Skin epidermis (tissue), 12 donors: Measurements from ENCODE around the gene PEX6.

ENCODE experiments used
- H3K27ac ChIP-seq, 21 experiments: fragments of 200-600 bp; sonication (generic) in 11 of 21; one replicate each; pipeline ENCODE4 v1.5.0; 2020; ENCODE audit warnings: mild to moderate bottlenecking in 3 of 21, inconsistent platforms in 2 of 21, moderate library complexity in 2 of 21
- H3K4me3 ChIP-seq, 7 experiments: fragments of 200-600 bp; sonication (generic) in 2 of 7; one replicate each; pipeline ENCODE4 v1.5.0; 2020; ENCODE audit warnings: inconsistent platforms in 2 of 7, mild to moderate bottlenecking in 2 of 7, moderate library complexity in 1 of 7

PEX6 gene

DNA sequence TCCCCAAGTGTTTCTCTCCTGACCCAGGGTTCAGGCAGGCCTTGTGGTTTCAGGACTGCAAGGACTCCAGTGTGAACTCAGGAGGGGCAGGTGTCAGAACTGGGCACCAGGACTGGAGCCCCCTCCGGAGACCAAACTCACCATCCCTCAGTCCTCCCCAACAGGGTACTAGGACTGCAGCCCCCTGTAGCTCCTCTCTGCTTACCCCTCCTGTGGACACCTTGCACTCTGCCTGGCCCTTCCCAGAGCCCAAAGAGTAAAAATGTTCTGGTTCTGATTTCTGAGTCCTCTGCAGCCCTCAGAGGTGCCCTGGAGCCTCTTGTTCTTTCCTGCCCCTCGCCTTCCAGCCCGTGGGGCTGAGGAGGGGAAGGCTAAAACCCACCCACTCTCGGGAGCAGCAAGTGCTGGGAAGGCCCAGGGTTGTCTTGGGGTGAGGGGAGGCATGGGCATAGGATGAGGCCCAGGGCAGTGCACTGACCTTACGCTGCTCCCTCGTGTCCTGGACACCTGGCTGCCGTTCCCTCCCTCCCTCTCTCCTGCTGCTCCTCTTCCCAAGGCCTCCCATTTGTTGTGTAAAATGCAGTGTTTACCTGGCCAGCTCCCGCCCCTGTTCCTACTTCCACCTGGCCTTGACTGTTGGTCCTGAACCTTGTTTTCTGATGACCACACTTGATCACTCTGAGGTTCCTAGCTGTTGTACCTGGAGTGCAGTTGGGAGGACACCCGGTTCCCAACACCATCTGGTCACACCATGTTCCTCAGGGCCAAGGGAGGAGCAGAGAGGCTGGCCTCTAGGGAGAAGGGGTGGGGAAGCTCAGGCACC lies 39.8 kb downstream of the PEX6 start:
- Histone ChIP-seq H3K27ac (no peak overlapping the region), H3K4me3 (no peak overlapping the region)

DNA sequence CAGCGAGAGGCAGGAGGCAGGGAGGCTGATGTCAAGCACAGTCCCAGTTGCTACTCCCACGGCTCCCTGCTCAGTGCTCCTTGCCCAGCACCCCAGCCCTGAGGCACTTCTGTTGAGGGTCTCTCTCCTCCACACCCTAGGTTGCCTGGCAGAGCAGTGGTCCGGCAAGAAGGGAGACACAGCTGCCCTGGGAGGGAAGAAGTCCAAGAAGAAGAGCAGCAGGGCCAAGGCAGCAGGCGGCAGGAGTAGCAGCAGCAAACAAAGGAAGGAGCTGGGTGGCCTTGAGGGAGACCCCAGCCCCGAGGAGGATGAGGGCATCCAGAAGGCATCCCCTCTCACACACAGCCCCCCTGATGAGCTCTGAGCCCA lies 40.6 kb downstream of the PEX6 start:
- H3K27ac ChIP-seq: no peak overlapping the region
- H3K4me3 ChIP-seq: no peak overlapping the region

DNA sequence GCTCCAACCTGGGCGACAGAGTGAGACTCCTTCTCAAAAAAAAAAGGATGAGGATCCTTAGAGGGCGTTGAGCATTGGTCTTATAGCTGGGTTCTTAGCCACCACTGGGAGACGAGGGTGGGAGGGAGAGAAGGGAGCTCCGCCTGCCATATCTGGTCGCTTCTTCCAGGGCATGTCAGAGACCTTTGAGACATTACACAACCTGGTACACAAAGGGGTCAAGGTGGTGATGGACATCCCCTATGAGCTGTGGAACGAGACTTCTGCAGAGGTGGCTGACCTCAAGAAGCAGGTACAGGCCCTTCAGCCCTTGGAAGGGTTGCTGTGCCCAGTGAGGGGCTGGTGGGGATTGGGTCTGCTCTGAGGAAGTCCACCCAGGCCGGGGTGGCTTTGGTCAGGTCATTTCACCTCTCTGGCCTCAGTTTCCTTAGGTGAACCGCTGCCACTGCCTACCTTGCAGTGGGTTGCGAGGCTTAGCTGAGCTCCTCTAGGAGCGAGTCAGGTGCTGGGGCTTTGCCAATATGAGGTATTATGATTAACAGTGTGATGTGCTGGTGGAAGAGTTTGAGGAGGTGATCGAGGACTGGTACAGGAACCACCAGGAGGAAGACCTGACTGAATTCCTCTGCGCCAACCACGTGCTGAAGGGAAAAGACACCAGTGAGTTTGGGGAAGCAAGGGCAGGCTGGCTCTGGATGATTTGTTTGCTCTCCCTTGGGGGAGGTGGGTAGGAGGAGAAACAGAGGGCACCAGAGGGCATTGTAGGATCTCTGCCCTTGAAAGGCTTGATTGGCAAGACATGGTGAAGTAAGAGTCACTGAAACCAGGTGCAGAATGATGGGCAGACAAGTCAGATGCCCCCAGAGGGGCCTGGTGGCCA lies 41.2 kb downstream of the PEX6 start:
- Histone ChIP-seq H3K4me3 (no peak overlapping the region), H3K27ac (no peak overlapping the region)

DNA sequence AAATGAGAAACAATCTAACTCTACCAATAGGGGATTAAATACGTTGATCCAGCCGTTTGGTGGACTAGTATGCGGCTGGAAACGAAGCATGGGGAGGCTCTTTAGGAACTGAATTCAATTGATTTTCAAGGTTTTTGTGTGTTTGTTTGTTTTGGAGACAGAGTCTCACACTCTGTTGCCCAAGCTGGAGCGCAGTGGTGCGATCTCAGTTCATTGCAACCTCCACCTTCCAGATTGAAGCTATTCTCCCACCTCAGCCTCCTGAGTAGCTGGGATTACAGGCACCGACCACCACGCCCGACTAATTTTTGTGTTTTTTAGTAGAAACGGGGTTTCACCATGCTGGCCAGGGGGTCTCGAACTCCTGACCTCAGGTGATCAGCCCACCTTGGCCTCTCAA lies 42.6 kb downstream of the PEX6 start:
- Histone ChIP-seq H3K4me3 (no peak overlapping the region), H3K27ac (no peak overlapping the region)

DNA sequence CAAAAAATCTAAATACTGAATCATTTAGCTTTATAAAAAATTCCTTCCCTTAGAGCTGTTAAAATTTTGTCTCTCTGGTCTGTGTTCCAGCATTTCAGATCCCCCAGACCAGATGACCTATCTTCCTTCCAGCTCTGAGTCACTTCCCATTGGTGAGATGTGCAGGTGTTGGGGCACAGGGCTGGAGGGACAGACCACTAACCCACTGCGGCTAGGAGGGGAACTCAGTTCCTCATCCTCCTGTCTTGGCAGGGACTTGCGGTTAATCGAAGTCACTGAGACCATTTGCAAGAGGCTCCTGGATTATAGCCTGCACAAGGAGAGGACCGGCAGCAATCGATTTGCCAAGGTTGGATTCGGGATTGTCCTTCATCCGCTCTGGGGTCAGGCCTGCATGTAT lies 43.7 kb downstream of the PEX6 start:
- no peak overlapping the region for H3K27ac ChIP-seq
- H3K4me3 ChIP-seq: no peak overlapping the region

DNA sequence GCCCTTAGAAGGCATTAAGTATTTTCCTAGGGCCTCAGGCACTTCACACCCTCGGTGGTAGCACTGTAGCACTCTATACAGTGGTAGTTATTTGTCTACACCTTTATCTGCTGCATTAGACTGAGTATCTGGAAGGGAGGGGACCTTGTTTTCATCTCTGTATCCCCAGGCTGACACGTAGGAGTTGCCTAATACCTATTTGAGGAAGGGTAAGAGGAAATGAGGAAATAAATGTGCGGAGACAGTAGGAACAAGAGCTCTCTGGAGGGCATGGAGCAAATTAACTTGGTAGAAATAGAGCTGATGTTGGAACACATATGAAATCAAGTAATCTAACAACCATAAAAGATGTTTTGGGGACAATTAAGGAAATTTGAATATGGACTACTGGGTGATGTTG lies 45.8 kb downstream of the PEX6 start:
- Histone ChIP-seq H3K27ac (peak overlapping the region in 4 of 21 experiments; percentile 3 to 39 (median 15)), H3K4me3 (no peak overlapping the region)

DNA sequence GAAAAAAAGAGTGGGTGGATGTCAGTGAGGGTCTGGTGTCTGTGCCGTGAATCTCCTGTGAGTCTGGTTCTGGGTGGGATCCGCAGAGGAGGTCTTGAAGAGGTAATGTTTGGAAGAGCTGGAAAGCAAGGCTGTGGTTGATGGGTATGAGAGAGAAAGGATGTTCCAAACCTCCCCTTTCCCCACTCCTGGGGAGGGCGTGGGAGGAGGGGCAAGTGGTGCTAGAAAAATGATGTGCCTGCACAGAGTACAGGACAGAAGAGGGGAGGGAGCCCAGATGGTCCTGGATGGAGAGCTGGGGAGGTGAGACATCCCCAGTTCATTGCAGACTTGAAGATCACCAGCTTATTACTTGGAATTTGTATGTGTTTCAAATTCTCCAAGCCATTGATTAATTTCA lies 46.6 kb downstream of the PEX6 start:
- H3K4me3 ChIP-seq: no peak overlapping the region
- H3K27ac ChIP-seq: peak overlapping the region in 4 of 21 experiments; percentile 3 to 59 (median 35)

DNA sequence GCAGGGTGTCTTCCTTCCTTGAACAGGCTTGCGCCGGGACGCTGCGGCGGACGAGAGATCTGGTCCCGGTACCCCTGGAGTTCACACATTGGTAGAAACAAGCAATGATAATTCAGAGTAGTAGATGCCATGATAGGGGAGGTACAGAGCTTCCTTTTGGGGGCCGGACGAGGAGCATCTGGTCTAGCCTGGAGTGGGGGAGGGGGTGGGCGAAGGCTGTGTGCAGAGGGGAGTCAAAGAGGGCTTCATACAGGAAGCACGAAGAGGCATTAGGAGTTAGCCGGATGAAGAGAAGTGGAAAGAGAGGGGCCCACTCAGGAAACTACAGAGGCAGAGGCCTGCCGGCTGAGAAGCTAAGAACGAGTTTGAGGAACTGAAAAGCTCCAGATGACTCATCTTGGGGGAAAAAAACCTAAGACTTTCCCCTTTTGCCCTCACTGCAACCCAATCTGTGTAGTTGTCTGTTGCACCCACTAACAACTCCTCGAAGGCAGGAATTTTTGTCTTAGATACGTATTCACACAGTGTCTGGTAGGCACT lies 49.1 kb downstream of the PEX6 start:
- Histone ChIP-seq H3K4me3 (peak overlapping the region; percentile 60 to 89 (median 66)), H3K27ac (peak overlapping the region; percentile 66 to 96 (median 90))

DNA sequence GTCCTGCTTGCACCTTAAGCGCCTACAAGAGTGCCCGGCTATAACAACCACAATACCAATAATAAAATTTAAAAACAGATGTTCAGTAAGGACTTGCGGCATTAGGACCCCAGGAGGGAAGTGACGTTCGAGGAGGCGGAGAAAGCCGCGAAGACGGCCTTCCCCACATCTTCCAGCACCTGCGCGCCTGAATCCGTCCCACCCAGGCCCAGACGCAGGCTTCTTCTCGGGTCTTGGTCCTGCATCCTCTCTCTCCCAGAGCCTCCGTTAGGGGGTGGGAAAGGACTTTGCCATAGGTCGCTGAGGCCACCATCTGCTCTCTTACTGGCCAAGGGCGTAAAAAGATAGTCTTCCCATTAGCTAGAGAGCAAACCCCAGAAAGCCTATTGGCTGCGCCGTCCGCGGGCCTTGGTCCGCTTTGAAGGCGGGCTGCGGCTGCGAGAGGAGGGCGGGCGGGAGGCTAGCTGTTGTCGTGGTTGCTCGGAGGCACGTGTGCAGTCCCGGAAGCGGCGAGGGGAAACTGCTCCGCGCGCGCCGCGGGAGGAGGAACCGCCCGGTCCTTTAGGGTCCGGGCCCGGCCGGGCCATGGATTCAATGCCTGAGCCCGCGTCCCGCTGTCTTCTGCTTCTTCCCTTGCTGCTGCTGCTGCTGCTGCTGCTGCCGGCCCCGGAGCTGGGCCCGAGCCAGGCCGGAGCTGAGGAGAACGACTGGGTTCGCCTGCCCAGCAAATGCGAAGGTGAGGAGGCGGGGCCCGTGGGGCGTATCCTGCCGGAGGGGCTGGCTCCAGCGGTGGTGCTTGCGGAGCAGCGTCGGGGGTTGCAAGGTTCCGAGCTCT lies 49.8 kb downstream of the PEX6 start, which contains the start of gene CNPY3:
Gene CNPY3, plus strand, starts transcription at position 495 of the 835 bp plus-strand sequence. Its CDS starts 91 bp downstream, at position 586.
- H3K4me3 ChIP-seq: peak within 1 kb of the TSS; percentile 60 to 89 (median 66)
- H3K27ac ChIP-seq: peak within 1 kb of the TSS; percentile 66 to 96 (median 90)

DNA sequence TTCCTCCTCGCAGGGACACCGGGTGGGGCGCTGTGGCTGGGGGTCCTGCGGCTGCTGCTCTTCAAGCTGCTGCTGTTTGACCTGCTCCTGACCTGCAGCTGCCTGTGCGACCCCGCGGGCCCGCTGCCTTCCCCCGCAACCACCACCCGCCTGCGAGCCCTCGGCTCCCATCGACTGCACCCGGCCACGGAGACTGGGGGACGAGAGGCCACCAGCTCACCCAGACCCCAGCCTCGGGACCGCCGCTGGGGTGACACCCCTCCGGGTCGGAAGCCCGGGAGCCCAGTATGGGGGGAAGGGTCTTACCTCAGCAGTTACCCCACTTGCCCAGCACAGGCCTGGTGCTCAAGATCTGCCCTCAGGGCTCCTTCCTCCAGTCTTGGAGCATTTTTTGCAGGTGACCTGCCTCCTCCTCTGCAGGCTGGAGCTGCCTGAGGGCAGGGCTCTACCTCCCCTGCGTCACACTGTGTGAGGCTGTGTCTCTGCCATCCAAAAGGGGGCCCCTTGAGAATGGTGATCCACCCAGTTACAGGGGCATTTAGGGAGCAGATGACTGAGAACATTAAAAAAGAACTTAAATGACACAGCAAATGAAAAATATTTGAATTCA lies 53.6 kb downstream of the PEX6 start:
- Histone ChIP-seq H3K27ac (no peak overlapping the region), H3K4me3 (no peak overlapping the region)

DNA sequence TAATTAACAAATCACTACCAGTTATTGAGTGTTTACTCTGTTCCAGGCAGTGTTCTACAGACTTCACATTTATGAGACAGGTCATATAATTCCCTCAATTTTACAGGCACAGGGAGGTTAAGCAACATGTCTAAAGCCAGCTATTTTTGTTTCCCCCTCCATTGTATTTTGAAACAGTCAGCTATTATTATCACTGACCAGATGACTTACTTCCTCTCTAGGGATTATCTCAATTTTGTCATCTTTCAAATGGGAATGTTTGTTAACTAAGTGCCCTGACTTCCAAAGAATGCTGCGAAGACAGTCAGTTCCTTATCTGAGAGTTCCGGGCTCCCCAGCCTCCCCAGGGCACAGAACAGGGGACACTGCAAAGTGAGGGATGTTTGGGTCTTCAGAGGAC lies 55.3 kb downstream of the PEX6 start:
- no peak overlapping the region for H3K27ac ChIP-seq
- no peak overlapping the region for H3K4me3 ChIP-seq

DNA sequence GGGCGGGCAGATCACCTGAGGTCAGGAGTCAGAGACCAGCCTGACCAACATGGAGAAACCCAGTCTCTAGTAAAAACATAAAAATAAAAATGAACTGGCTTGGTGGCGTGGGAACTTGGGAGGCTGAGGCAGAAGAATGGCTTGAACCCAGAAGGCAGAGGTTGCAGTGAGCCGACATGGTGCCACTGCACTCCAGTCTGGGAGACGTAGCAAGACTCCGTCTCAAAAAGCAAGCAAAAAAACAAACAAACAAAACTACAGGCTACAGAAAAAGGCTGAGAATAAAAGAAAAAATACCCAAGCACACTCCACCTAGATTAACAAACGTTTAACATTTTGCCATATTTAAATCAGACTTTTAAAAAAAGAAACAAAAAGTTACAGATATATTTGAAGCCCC lies 57.2 kb downstream of the PEX6 start:
- H3K27ac ChIP-seq: no peak overlapping the region
- H3K4me3 ChIP-seq: no peak overlapping the region

DNA sequence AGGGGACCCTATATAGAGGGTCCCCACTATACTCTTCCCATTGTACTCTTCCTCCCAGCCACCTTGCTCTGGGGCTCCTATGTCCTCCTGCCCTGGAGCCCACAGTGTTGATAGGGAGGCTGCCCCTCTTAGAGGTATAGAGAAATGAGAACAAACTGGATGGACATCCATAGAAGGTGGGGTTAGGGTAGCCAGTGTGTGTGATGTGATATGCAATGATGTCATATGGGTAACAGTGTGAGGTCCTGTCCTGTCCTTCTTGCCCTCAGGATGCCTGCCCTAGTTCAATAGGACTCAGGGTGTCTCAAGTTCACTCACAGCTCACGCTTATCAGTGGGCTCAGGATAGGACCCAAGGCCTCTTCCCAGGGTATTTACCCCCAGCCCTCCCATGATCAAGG lies 62.7 kb downstream of the PEX6 start:
- no peak overlapping the region for H3K27ac ChIP-seq
- no peak overlapping the region for H3K4me3 ChIP-seq

DNA sequence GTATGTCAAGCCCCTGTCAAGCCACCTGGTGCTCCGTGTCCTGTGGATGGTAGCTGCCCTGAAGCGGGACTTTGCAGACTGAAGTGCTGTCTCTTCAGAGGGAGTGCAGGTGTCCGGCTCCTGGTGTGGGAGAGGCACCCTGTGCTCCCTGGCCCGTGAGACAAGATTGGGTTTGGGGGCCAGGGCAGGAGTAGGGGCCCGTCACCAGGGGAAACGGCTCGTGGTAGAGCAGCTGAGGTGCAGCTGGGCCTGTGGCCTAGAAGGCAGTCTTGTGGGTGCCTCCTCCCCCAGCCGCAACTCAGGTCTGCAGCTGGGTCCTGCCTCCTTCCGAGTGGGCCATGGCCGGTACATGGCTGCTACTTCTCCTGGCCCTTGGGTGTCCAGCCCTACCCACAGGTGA lies 63.2 kb downstream of the PEX6 start, which contains the start of gene PTCRA:
Gene PTCRA, plus strand, starts transcription at position 322 of the 400 bp plus-strand sequence. Its CDS starts 17 bp downstream, at position 339.
- Histone ChIP-seq H3K4me3 (no peak within 1 kb of the TSS), H3K27ac (no peak within 1 kb of the TSS)

DNA sequence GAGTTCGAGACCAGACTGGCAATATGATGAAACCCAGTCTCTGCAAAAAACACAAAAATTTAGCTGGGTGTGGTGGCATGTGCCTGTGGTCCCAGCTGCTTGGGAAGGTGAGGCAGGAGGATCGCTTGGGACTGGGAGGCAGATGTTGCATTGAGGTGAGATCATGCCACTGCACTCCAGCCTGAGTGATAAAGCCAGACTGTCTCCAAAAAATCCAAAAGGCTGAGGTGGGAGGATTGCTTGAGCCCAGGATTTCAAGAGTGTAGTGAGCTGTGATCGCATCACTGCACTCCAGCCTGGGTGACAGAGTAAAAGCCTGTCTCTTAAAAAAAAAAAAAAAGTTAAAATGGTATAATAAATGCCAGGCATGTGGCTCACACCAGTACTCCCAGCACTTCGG lies 64.4 kb downstream of the PEX6 start:
- H3K4me3 ChIP-seq: no peak overlapping the region

More for the DNA sequence above, 64.4 kb downstream of the PEX6 start:
- H3K27ac ChIP-seq: no peak overlapping the region
